K562 (cell line): ENCODE measurements around the gene ALPK1. TPM values are rescaled to one million over a fixed set of nuclear protein-coding genes. Genes with fewer than 3 reads are reported as not detected.

Experiments used
- ATAC-seq: fragments of 200-7000 bp; cut with Tn5 transposase; 3 replicates; pipeline ENCODE4 v1.9.1; 2020; ENCODE audit warnings: moderate library complexity
- BruUV-seq: library from RNA; stranded (reverse); fragments of 400-500 nt; replicated peaks from 2 replicates; lab custom pipeline; 2021; lab: Mats Ljungman, UMichigan
- CTCF ChIA-PET: fragments of 300-600 bp; formaldehyde crosslinking; extraction: SDS; loops from one replicate; lab custom pipeline; 2021; ENCODE audit warnings: low intra/inter-chr PET ratio; lab: Yijun Ruan, JAX
- POLR2A ChIA-PET: fragments of 300-600, 350-650 bp; sonication (Branson Sonifier 250); formaldehyde crosslinking; extraction: SDS; loops from one replicate; lab custom pipeline; 2021; ENCODE audit warnings: antibody characterized with exemption, inconsistent platforms; lab: Yijun Ruan, JAX
- DNase-seq, 4 experiments: peaks; one replicate each; pipeline versions ENCODE4 v3.0.0 to v3.0.0-alpha.2; 2011 to 2018; ENCODE audit warnings: low spot score in 3 of 4, mixed read lengths in 3 of 4; ENCODE audit errors: extremely low read depth in 1 of 4
- FAIRE-seq: peaks from 2 replicates; lab custom pipeline; 2011; peaks lifted over from hg19 to GRCh38; lab: Jason Lieb, UNC
- H2AFZ ChIP-seq: 2 replicates; pipeline ENCODE4 v1.6.0; 2011; ENCODE audit warnings: low read depth, low read length, control low read depth, inconsistent platforms
- H3K27ac ChIP-seq: fragments of 200-600 bp; 3 replicates; pipeline ENCODE4 v1.8.0; 2011; ENCODE audit warnings: low read depth, mild to moderate bottlenecking, control low read depth, inconsistent platforms, low read length, moderate library complexity, mixed read lengths; ENCODE audit errors: extremely low read depth
- H3K27me3 ChIP-seq, 2 experiments: fragments of 300-600 bp in 1 of 2; 2 replicates in 1 of 2; 3 replicates in 1 of 2; pipeline versions ENCODE4 v1.6.0 to v1.8.0; 2011; ENCODE audit warnings: inconsistent platforms in 2 of 2, low read length in 2 of 2, mild to moderate bottlenecking in 1 of 2, mixed read lengths in 1 of 2, moderate library complexity in 1 of 2; ENCODE audit not compliant: control insufficient read depth in 2 of 2, insufficient read depth in 2 of 2
- H3K36me3 ChIP-seq: fragments of 300-600 bp; 3 replicates; pipeline ENCODE4 v1.8.0; 2011; ENCODE audit warnings: mild to moderate bottlenecking, low read length, inconsistent platforms; ENCODE audit not compliant: control insufficient read depth, insufficient read depth
- H3K4me1 ChIP-seq, 2 experiments: fragments of 200-600 bp in 1 of 2; replicated peaks in 1 of 2; 2 replicates in 1 of 2; 3 replicates in 1 of 2; pipeline versions ENCODE4 v1.5.1 to v1.8.0; 2011; ENCODE audit warnings: inconsistent platforms in 2 of 2, low read length in 2 of 2, mild to moderate bottlenecking in 1 of 2, mixed read lengths in 1 of 2, moderate library complexity in 1 of 2; ENCODE audit not compliant: control insufficient read depth in 2 of 2, insufficient read depth in 2 of 2
- H3K4me2 ChIP-seq: 2 replicates; pipeline ENCODE4 v1.6.1; 2011; ENCODE audit warnings: low read length, control low read depth, inconsistent platforms, mixed read lengths; ENCODE audit not compliant: insufficient read depth
- H3K4me3 ChIP-seq: fragments of 200-600 bp; sonication (generic), shearing (Covaris generic); 2 replicates; pipeline ENCODE4 v1.5.1; 2016; ENCODE audit warnings: control low read depth, inconsistent platforms
- H3K79me2 ChIP-seq: fragments of 200-600 bp; 3 replicates; pipeline ENCODE4 v1.8.0; 2011; ENCODE audit warnings: low read length, inconsistent platforms; ENCODE audit not compliant: control insufficient read depth, insufficient read depth
- H3K9ac ChIP-seq, 2 experiments: 2 replicates each; pipeline versions ENCODE4 v1.6.0 to v1.6.1; 2011; ENCODE audit warnings: low read depth in 2 of 2, low read length in 2 of 2, control low read depth in 1 of 2, inconsistent platforms in 1 of 2, mild to moderate bottlenecking in 1 of 2, mixed read lengths in 1 of 2; ENCODE audit not compliant: insufficient read depth in 1 of 2
- H3K9me1 ChIP-seq: one replicate; pipeline ENCODE4 v1.6.0; 2011; ENCODE audit warnings: inconsistent platforms, mild to moderate bottlenecking, low read length, moderate library complexity; ENCODE audit not compliant: control insufficient read depth, insufficient read depth
- H3K9me3 ChIP-seq: replicated peaks from 2 replicates; pipeline ENCODE4 v1.5.1; 2011; ENCODE audit warnings: low read depth, low read length, inconsistent platforms; ENCODE audit not compliant: control insufficient read depth, insufficient read depth
- H4K20me1 ChIP-seq: replicated peaks from 2 replicates; pipeline ENCODE4 v1.6.1; 2011; ENCODE audit warnings: low read length, inconsistent platforms, mixed read lengths; ENCODE audit not compliant: control insufficient read depth, insufficient read depth
- ADNP ChIP-seq: fragments of 200-800 bp; sonication (Bioruptor generic); IDR thresholded peaks from 2 replicates; pipeline ENCODE4 v1.6.1; 2016; ENCODE audit warnings: missing genetic modification characterization, missing compliant biosample characterization
- ATF3 ChIP-seq, 2 experiments: fragments of 450-650 bp in 1 of 2; sonication (generic) in 1 of 2; formaldehyde crosslinking in 1 of 2; IDR thresholded peaks in 1 of 2; conservative IDR thresholded peaks in 1 of 2; 2 replicates each; pipeline versions ENCODE4 v1.6.1 to v1.8.1; 2016 to 2023; ENCODE audit warnings: mild to moderate bottlenecking in 2 of 2, moderate library complexity in 2 of 2, inconsistent platforms in 1 of 2, missing genetic modification reagents in 1 of 2
- EHMT2 ChIP-seq: fragments of 450-650 bp; IDR thresholded peaks from 2 replicates; pipeline ENCODE4 v1.6.1; 2018; ENCODE audit warnings: antibody characterized with exemption
- HDAC8 ChIP-seq: fragments of 450-650 bp; IDR thresholded peaks from 2 replicates; pipeline ENCODE4 v1.6.1; 2016; ENCODE audit warnings: mild to moderate bottlenecking, missing genetic modification characterization, moderate library complexity, missing compliant biosample characterization
- HEY1 ChIP-seq: fragments of 250-450 bp; sonication (Bioruptor Pico); IDR thresholded peaks from 2 replicates; pipeline ENCODE4 v1.5.0; 2020; ENCODE audit warnings: mild to moderate bottlenecking, moderate library complexity, borderline replicate concordance
- HOXB6 ChIP-seq: fragments of 250-450 bp; sonication (Bioruptor Pico); IDR thresholded peaks from 2 replicates; pipeline ENCODE4 v1.5.1; 2022; ENCODE audit warnings: mild to moderate bottlenecking, borderline replicate concordance
- KHSRP ChIP-seq: fragments of 450-650 bp; IDR thresholded peaks from 2 replicates; pipeline ENCODE4 v1.6.1; 2017
- PREB ChIP-seq: sonication (generic); formaldehyde crosslinking; IDR thresholded peaks from 2 replicates; pipeline ENCODE4 v1.8.1; 2023; ENCODE audit warnings: mild to moderate bottlenecking, missing genetic modification reagents
- PTTG1 ChIP-seq: fragments of 450-650 bp; IDR thresholded peaks from 2 replicates; pipeline ENCODE4 v1.6.1; 2016; ENCODE audit warnings: low read depth, mild to moderate bottlenecking, missing genetic modification characterization, missing compliant biosample characterization
- TAF15 ChIP-seq: fragments of 200-400 bp; formaldehyde crosslinking; IDR thresholded peaks from 2 replicates; pipeline ENCODE4 v1.6.1; 2017; ENCODE audit warnings: mild to moderate bottlenecking, low read depth, low read length, moderate library complexity
- TEAD1 ChIP-seq, 2 experiments: fragments of 450-650 bp in 1 of 2; sonication (generic) in 1 of 2; formaldehyde crosslinking; IDR thresholded peaks; 2 replicates each; pipeline versions ENCODE4 v1.4.0 to v1.8.0; 2020 to 2022; ENCODE audit warnings: mild to moderate bottlenecking in 2 of 2, missing genetic modification reagents in 1 of 2
- ZNF184 ChIP-seq: sonication (generic); formaldehyde crosslinking; IDR thresholded peaks from 2 replicates; pipeline ENCODE4 v1.5.0; 2020; ENCODE audit warnings: missing genetic modification reagents
- ZNF311 ChIP-seq: fragments of 250-450 bp; sonication (Bioruptor Pico); IDR thresholded peaks from 2 replicates; pipeline ENCODE4 v1.4.0; 2020; ENCODE audit warnings: mild to moderate bottlenecking, moderate library complexity
- ZNF445 ChIP-seq: fragments of 250-450 bp; sonication (Bioruptor Pico); IDR thresholded peaks from 2 replicates; pipeline ENCODE4 v1.4.0; 2020; ENCODE audit warnings: low read depth, mild to moderate bottlenecking, moderate library complexity
- ZNF830 ChIP-seq: fragments of 250-450 bp; sonication (Bioruptor Pico); IDR thresholded peaks from 2 replicates; pipeline ENCODE4 v1.5.0; 2021; ENCODE audit warnings: mild to moderate bottlenecking
- ZSCAN29 ChIP-seq: fragments of 450-650 bp; IDR thresholded peaks from 2 replicates; pipeline ENCODE4 v1.6.1; 2017
- WGBS: fragments of 100-300 bp; shearing (Covaris generic); methylation state at CpG from one replicate; pipeline ENCODE4 v1.1.6; 2016; ENCODE audit warnings: low coverage, mixed read lengths; ENCODE audit not compliant: insufficient coverage; ENCODE audit errors: missing lambda C conversion rate; 5-methylcytosine and 5-hydroxymethylcytosine counted together
- in situ Hi-C: fragments of 300-500 bp; cut with MboI; formaldehyde crosslinking; loops from 4 replicates; pipeline ENCODE4 v1.15.0; 2018; ENCODE audit warnings: inconsistent platforms, mixed read lengths
- intact Hi-C: fragments of 100-400 bp; cut with micrococcal nuclease; formaldehyde crosslinking; loops from 2 replicates; pipeline ENCODE4 v1.14.2; 2022
- polyA plus RNA-seq, 8 experiments: library from polyadenylated mRNA; depleted of rRNA in 4 of 8; stranded (reverse) in 5 of 8; unstranded in 3 of 8; fragments of >200 nt; fragmentation: Nextera tagmentation in 2 of 8; fragmentation: Illumina TruSeq in 1 of 8; extraction: Ambion mirVana in 2 of 8; extraction: Trizol in 1 of 8; gene quantifications; 2 replicates each; pipeline versions ENCODE4 v1.2.1 to v1.2.3, GENCODE V29; 2011 to 2014; ENCODE audit warnings: inconsistent platforms in 1 of 8, missing spikeins in 1 of 8
- total RNA-seq, 7 experiments: library from RNA; depleted of rRNA in 6 of 7; stranded (reverse); fragments of >200 nt in 6 of 7; fragmentation: Illumina TruSeq in 2 of 7; extraction: Trizol in 2 of 7; gene quantifications; 2 replicates each; pipeline versions ENCODE4 v1.2.1 to v1.2.3, GENCODE V29; 2011 to 2021; ENCODE audit warnings: low replicate concordance in 1 of 7
- TF ChIP-seq, protein P1 (sequence below): fragments of 450-650 bp; formaldehyde crosslinking; IDR thresholded peaks from 2 replicates; pipeline ENCODE4 v1.4.0; 2022; ENCODE audit warnings: missing genetic modification characterization

The ALPK1 gene
- total and polyA plus RNA-seq, 9 of the 15 experiments (the other 6 are each of a cell fraction or from before 2014, with no cell fraction given) = 2.3 to 6.9 (median 4.6) TPM

GRCh38 chr4:112316360-112316759, 19.2 kb downstream of the ALPK1 start:
- in situ Hi-C loops (no loop called here), intact Hi-C loops (no loop called here)
- no peak overlapping the region for H3K9ac ChIP-seq
- H3K4me2 ChIP-seq = no peak overlapping the region
- H3K36me3 ChIP-seq = no peaks in the 10 kb centered on the region
- no peak for DNase-seq
- no peak overlapping the region for H2AFZ ChIP-seq
- H4K20me1 ChIP-seq = no peaks in the 10 kb centered on the region; the same call in 1 of the 2 replicates
- 35% methylated on average over 2 of the region's 2 CpGs for WGBS
- FAIRE-seq = no peak
- no peaks in the 10 kb centered on the region; a peak in 1 of 5 replicates for H3K27me3 ChIP-seq
- no peaks in the 10 kb centered on the region for H3K9me1 ChIP-seq
- no peaks in the 10 kb centered on the region for H3K79me2 ChIP-seq
- ChIA-PET CTCF (no interaction called here), POLR2A (interaction anchor here (0.6 kb wide), 1 partner anchor 317 kb away, joined by 3 read pairs; no protein-coding TSS in a partner anchor)
- ATAC-seq = no peak
- peaks cover 0 to 13% of the 10 kb centered on the region in 2 experiments; a peak in 4 of 5 replicates for H3K4me1 ChIP-seq
- H3K9me3 ChIP-seq = no peaks in the 10 kb centered on the region
- H3K27ac ChIP-seq = no peak overlapping the region
- no TSS peak for BruUV-seq
- no peak overlapping the region for H3K4me3 ChIP-seq
- TF ChIP-seq ZNF830 (CRISPR knock-in tag) = no peak
- no peak for TF ChIP-seq TAF15
- no peak for TF ChIP-seq ADNP (tag)
- TF ChIP-seq EHMT2 = no peak
- TF ChIP-seq KHSRP = no peak
- TF ChIP-seq PTTG1 (tag) = no peak
- TF ChIP-seq HEY1 (CRISPR knock-in tag) = no peak
- TF ChIP-seq HOXB6 (CRISPR knock-in tag) = no peak
- no peak for TF ChIP-seq ZNF445 (CRISPR knock-in tag)
- no peak for TF ChIP-seq ZNF311 (CRISPR knock-in tag)
- TF ChIP-seq ZSCAN29 = no peak
- TF ChIP-seq ZNF184 (CRISPR knock-in tag) = no peak
- TF ChIP-seq PREB = no peak
- no peak for TF ChIP-seq ATF3 (IDR thresholded peaks at IDR 0.05)
- no peak for TF ChIP-seq ATF3 (CRISPR knock-in tag; conservative IDR thresholded peaks at IDR 0.05)
- no peak for TF ChIP-seq TEAD1 (CRISPR knock-in tag; IDR thresholded peaks at IDR 0.05)
- TF ChIP-seq HDAC8 (tag) = no peak
- TF ChIP-seq, protein P1, sequence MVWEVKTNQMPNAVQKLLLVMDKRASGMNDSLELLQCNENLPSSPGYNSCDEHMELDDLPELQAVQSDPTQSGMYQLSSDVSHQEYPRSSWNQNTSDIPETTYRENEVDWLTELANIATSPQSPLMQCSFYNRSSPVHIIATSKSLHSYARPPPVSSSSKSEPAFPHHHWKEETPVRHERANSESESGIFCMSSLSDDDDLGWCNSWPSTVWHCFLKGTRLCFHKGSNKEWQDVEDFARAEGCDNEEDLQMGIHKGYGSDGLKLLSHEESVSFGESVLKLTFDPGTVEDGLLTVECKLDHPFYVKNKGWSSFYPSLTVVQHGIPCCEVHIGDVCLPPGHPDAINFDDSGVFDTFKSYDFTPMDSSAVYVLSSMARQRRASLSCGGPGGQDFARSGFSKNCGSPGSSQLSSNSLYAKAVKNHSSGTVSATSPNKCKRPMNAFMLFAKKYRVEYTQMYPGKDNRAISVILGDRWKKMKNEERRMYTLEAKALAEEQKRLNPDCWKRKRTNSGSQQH (CRISPR knock-in tag) = no peak
